Fibroblast of villous mesenchyme (primary cell): ENCODE measurements around the gene KIF3C. TPM values are rescaled to one million over a fixed set of nuclear protein-coding genes. Genes with fewer than 3 reads are reported as not detected.
"Not testable (repeated sequence)": the region's sequence is repeated elsewhere in the genome, so short reads cannot be mapped to it uniquely, and the experiment has no call there.

ENCODE experiments used
- DNase-seq: peaks from one replicate; pipeline ENCODE4 v3.0.0-alpha.2; 2010; ENCODE audit warnings: low read depth
- H3K4me3 ChIP-seq: 2 replicates; pipeline ENCODE4 v1.5.1; 2011; ENCODE audit warnings: low read depth, mild to moderate bottlenecking, low read length
- total RNA-seq: library from RNA; depleted of rRNA; stranded (reverse); fragments of >200 nt; gene quantifications from 2 replicates; pipeline ENCODE4 v1.2.3, GENCODE V29; 2012
- TF ChIP-seq, protein P1 (sequence below): IDR thresholded peaks from 2 replicates; pipeline ENCODE4 v1.5.1; 2012; ENCODE audit warnings: low read depth, mild to moderate bottlenecking, low read length; ENCODE audit not compliant: insufficient read depth

Gene KIF3C
- total RNA-seq, result 9.9 and 12.2 TPM in 2 replicates

DNA sequence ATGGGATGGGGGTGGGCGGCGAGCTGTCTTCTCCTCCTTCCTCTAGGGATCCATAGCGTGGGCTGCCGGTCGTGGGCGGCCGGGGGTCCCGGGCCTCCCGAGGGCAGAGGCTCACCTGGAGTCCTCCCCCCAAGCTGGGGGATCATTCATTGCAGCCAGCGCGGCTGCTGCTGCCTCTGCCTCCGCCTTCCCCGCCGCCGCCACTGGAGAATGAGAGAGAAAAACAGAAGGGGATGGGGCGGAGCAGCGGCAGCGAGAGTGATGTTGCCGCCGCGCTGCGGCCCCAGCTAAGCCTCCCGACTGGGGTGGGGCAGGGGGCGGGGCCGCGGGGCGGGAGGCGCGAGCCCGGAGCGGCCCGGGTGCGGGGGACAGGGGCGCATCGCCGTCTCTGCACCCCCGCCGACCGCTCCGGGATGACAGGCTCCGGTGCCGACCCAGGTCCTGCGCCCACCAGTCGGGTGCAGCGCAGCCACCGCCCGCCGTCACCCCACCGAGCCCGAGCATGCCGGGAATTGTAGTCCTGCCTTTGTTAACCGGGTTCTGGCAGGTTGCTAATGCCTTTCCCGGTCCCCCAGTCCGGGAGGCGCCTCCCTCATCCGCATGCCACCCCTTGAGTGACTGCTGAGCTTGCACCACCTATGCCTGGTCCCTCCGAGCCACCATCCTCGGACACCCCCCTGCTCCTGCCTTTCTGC is at the start of gene KIF3C:
TSS of gene KIF3C (minus strand) at position 225 of the 695 bp plus-strand sequence. CDS start 580 bp downstream, outside the sequence.
- peak within 1 kb of the TSS; percentile 81 for H3K4me3 ChIP-seq
- TF ChIP-seq, protein P1, sequence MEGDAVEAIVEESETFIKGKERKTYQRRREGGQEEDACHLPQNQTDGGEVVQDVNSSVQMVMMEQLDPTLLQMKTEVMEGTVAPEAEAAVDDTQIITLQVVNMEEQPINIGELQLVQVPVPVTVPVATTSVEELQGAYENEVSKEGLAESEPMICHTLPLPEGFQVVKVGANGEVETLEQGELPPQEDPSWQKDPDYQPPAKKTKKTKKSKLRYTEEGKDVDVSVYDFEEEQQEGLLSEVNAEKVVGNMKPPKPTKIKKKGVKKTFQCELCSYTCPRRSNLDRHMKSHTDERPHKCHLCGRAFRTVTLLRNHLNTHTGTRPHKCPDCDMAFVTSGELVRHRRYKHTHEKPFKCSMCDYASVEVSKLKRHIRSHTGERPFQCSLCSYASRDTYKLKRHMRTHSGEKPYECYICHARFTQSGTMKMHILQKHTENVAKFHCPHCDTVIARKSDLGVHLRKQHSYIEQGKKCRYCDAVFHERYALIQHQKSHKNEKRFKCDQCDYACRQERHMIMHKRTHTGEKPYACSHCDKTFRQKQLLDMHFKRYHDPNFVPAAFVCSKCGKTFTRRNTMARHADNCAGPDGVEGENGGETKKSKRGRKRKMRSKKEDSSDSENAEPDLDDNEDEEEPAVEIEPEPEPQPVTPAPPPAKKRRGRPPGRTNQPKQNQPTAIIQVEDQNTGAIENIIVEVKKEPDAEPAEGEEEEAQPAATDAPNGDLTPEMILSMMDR, result no peak
- peak; percentile 52 for DNase-seq

DNA sequence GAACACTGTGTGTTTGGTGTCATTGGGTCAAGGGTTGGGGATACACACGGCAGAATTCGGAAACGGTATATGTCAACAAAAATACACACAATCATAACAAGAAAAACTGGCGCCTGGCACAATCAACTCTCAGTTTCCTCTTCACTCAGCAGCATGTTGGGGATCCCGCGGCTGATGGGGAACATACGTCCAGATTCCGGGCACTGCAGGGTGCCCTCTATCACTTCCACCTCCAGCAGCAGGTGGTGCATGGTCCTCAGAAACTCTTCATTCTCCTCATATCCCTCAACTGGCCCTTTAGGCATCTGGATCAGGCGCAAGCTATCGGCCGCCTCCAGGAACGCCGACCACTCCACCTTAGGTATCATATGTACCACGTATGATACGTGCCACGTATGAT is 45.8 kb upstream of the KIF3C start:
- not testable (repeated sequence) for DNase-seq, H3K4me3 ChIP-seq

DNA sequence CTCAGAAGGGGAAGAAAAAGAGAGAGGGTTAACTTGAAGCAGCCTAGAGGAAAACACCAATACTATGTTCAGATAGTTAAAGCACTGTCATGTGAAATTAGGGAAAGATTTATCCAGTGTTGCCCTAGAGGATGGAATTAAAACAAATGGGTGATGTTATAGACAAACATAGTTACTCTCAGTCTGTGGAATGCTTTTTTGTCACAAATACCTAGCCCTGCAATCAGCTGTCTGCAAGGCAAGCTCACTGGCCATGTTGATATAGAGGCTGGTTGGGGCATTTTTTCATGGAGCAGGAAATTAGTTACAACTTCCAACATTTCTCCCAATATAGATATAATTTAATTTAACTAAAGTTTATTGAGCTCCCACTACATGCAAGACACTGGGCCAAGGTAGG is 43.2 kb upstream of the KIF3C start:
- no peak overlapping the region for H3K4me3 ChIP-seq
- DNase-seq, result no peak
- TF ChIP-seq, protein P1, result no peak

DNA sequence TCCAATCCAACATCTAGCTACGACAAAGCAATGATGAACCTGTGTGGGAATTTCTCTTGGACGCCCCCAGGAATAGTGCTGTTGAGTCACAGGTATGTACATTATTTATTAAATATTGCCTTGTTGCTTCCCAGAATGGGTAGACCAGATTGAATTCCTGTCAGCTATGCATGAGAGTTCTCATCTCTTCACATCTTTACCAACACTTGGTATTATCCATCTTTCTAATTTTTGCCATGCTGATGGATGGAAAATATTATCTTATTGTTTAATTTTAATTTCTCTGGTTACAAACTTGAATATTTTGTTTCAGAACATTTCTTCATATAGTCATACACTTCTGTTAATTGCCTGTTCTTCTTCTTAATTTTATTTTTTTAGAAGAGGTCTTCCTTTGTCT is 42.0 kb upstream of the KIF3C start:
- H3K4me3 ChIP-seq, result no peak overlapping the region
- TF ChIP-seq, protein P1, result no peak
- no peak for DNase-seq

DNA sequence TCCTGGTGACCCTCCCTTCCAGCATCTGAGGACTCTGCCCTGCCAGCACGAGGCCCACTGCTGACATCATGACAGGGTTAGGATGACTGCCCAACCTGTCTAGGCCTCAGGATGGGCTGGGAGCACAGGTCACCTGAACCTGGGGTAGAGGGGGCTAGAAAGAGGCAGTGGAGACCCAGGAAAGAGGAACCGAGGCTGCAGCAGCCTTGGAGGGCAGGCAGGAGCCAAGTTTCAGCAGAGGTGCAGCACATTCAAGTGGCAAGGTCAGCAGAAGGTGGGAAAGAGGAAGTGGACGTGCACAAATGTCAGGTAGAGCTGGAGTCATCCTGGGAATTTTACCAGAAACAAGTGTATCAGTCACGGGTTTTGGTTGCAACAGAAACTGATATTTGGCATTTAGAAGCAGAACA is 37.9 kb upstream of the KIF3C start:
- TF ChIP-seq, protein P1, result no peak
- no peak overlapping the region for H3K4me3 ChIP-seq
- no peak for DNase-seq

DNA sequence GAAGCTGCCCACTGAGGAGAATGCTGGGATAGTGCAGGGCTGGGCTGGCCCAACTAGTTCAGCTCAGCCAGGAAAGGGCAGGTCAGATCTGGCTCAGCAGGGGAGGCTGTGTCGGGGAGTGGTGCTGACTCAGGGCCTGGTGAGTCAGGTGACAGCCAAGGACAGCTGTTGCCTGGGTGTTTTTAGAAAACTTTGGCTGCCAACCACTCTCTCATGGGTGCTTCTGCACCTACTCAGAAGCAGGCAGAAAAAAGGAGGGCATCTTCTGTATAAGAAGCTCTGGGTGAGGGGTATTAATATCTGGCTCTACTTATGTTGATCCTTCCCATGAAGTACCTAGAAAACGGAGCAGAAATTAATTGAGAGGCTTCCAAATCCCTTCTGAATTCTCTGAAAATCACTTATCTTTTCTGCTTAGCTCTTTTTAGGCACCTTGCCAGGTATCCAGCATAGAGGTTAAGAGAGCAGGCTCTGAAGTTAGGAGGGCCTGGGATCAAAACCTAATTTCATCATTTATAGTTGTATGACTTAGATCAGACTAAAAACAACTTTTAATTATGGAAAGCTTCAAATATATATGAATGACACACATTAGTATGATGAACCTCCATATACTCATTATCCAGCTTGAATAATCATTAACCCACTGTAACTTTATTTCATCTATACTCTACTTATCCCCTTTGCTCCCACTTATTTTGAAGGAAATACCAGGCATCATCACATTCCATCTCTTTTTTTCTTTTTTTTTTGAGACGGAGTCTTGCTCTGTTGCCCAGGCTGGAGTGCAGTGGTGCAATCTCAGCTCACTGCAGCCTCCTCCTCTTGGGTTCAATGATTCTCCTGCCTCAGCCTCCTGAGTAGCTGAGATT is 36.1 kb upstream of the KIF3C start:
- TF ChIP-seq, protein P1, result no peak
- peak; percentile 86 for DNase-seq
- H3K4me3 ChIP-seq, result no peak overlapping the region

DNA sequence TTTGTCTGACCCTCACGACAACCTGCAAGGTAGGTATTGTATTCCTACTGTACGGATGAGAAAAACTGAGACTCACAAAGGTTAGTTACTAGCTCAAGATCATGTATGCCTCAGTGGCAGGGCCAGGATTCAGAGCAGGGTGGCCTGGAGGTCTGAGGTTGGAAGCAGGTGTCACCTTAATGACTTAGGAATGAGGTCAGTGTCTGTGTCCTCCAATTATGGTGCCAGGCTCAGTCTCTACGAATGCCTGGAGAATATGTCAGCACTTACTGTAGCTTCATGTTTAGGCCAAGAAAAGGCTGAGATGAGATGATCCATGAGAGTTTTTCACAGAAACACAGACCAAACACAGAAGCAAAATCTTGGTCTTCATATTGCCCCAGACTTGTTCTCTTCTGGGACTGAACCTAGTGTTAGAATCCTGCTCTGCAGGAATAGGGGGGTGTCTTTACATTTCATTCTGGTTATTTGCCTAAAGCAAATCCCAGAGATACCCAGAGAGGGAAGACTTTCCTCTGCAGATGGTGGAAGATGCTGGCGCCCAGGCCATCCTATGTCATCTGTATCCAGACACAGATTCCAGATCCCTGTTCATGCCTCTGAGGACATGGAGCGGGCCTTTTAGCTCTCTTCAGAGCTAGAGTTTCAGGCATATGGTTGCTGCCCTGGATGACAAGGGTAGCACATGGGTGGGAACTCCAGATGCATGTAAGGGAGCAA is 35.3 kb upstream of the KIF3C start:
- H3K4me3 ChIP-seq, result no peak overlapping the region
- TF ChIP-seq, protein P1, result no peak
- no peak for DNase-seq

DNA sequence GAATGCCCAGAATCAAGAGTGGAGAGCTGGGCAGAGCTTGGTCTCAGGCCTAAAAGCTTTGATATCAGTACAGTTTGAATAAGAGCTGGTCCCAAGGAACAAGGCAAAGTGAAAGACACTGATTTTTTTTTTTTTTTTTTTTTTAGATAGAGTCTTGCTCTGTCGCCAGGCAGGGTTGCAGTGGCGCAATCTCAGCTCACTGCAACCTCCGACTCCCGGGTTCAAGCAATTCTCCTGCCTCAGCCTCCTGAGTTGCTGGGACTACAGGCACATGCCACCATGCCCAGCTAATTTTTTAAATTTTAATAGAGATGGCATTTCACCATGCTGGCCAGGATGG is 34.4 kb upstream of the KIF3C start:
- DNase-seq, H3K4me3 ChIP-seq: not testable (repeated sequence)
